Bronchial epithelial cell (primary cell): Measurements from ENCODE around the gene SERPINB12. TPM values are rescaled to one million over a fixed set of nuclear protein-coding genes. Genes with fewer than 3 reads are reported as not detected.

Experiments used
- DNase-seq: peaks from one replicate; pipeline ENCODE4 v3.0.0-alpha.2; 2010; ENCODE audit warnings: low read depth
- FAIRE-seq: peaks from 2 replicates; lab custom pipeline; 2011; peaks lifted over from hg19 to GRCh38; lab: Jason Lieb, UNC
- H3K27me3 ChIP-seq: 2 replicates; pipeline ENCODE4 v1.5.1; 2011; ENCODE audit warnings: low read length; ENCODE audit not compliant: control insufficient read depth, insufficient read depth
- H3K36me3 ChIP-seq: 2 replicates; pipeline ENCODE4 v1.5.1; 2011; ENCODE audit warnings: low read length; ENCODE audit not compliant: control insufficient read depth, insufficient read depth
- H3K4me3 ChIP-seq: 2 replicates; pipeline ENCODE4 v1.5.1; 2011; ENCODE audit warnings: mild to moderate bottlenecking, low read depth, low read length, control low read depth
- total RNA-seq: library from RNA; depleted of rRNA; stranded (reverse); fragments of >200 nt; gene quantifications from 2 replicates; pipeline ENCODE4 v1.2.1, GENCODE V29; 2014
- TF ChIP-seq, protein P1 (sequence below): IDR thresholded peaks from 2 replicates; pipeline ENCODE4 v1.5.1; 2011; ENCODE audit warnings: mild to moderate bottlenecking, moderate library complexity, low read length, control low read depth, inconsistent platforms; ENCODE audit not compliant: insufficient read depth, severe bottlenecking

The SERPINB12 gene
- total RNA-seq, 1 donor from 2014 or later, result 0.53 TPM

DNA sequence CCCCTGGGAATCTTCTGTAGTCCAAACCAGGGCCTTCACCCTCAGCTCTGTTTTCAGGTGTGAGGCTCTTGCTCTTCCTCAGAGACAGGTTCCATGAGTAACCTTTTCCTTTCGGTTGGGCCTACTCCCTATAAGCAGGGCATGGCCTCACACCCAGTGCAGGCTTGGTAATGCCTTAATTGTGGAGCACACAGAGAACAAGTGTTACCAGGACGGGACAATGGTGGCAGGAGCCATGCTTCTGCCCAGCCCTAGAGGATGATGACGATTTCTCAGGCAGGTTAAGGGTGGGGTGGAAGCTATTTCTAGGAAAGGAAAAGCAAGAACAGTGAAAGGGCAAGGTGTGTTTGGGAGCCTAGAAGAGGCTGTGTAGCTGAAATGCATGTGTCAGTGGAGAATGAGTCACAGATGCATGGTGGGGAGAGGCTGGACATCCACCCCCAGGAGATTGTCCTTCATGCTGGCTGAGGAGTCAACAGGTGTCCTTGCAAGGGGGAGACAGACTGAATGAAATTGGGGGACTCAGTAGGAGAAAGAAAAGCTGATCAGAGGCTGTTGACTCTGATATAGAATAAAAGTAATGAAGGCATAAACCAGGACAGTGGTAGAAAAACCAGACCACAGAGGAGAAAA is 22.0 kb upstream of the SERPINB12 start:
- DNase-seq (peak; percentile 46), FAIRE-seq (no peak)
- no peak overlapping the region for H3K4me3 ChIP-seq
- TF ChIP-seq, protein P1, sequence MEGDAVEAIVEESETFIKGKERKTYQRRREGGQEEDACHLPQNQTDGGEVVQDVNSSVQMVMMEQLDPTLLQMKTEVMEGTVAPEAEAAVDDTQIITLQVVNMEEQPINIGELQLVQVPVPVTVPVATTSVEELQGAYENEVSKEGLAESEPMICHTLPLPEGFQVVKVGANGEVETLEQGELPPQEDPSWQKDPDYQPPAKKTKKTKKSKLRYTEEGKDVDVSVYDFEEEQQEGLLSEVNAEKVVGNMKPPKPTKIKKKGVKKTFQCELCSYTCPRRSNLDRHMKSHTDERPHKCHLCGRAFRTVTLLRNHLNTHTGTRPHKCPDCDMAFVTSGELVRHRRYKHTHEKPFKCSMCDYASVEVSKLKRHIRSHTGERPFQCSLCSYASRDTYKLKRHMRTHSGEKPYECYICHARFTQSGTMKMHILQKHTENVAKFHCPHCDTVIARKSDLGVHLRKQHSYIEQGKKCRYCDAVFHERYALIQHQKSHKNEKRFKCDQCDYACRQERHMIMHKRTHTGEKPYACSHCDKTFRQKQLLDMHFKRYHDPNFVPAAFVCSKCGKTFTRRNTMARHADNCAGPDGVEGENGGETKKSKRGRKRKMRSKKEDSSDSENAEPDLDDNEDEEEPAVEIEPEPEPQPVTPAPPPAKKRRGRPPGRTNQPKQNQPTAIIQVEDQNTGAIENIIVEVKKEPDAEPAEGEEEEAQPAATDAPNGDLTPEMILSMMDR, result no peak
- H3K36me3 ChIP-seq, result no peaks in the 10 kb centered on the region
- H3K27me3 ChIP-seq, result no peaks in the 10 kb centered on the region

DNA sequence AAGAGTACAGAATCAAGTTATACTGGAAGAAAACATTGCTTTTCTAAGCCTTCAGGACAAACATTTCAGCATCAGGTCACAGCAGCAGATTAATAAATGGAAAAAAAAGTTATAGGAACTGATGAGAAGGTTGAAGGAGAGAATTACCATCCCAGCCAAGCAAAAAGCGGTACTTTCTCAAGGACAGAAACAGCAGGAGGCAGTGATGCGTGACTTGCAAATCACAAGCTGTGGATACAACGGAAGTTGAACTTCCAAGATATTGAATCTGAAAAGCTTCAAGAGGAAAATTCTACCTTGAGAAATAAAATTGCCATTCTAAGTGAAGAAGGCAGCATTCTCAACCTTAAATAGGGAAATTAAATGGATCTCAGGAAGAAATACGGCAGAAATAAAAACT is 18.5 kb upstream of the SERPINB12 start:
- DNase-seq (no peak), FAIRE-seq (no peak)
- H3K27me3 ChIP-seq, result no peaks in the 10 kb centered on the region

GRCh38 chr18:63527251-63527650 is 14.9 kb upstream of the SERPINB12 start:
- no peak for FAIRE-seq
- no peaks in the 10 kb centered on the region for H3K27me3 ChIP-seq
- TF ChIP-seq, protein P1, result no peak
- DNase-seq, result no peak
- no peaks in the 10 kb centered on the region for H3K36me3 ChIP-seq
- no peak overlapping the region for H3K4me3 ChIP-seq

More for the DNA sequence above, 18.5 kb upstream of the SERPINB12 start:
- Histone ChIP-seq H3K4me3 (no peak overlapping the region), H3K36me3 (no peaks in the 10 kb centered on the region)
- TF ChIP-seq, protein P1, result no peak

DNA sequence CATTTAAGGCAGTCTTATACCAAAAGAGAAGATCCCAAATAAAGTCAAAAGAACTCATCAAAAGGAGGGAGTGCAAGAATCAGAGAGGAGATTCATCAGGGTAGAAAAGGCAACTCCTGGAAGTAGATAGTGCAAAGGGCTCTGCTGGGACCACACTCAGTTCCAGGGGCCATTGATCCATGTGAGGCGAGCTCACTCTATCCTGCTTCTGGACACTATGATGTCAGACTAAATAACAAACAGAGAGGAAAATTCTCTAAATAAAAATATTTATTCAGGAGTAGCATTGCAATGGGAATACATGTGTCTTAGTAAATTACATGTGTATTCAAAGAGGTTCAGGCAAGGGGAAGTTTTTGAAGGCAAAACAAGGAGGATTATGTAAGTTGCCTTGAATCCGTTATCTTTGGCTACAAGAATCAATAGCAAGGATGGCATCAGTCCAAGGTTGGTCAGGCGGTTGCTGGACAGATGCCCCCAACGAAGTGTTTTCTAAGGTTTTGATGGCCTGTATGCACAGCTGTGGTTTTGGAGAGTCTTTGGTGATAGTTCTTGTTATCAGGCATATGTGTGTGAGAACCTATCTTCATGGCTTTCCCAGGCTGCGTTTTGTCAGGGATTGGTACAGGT is 13.2 kb upstream of the SERPINB12 start:
- TF ChIP-seq, protein P1, result no peak
- FAIRE-seq, result no peak

GRCh38 chr18:63532471-63532870 is 9.7 kb upstream of the SERPINB12 start:
- DNase-seq, result no peak
- H3K27me3 ChIP-seq, result no peaks in the 10 kb centered on the region
- H3K4me3 ChIP-seq, result no peak overlapping the region
- TF ChIP-seq, protein P1, result no peak
- no peaks in the 10 kb centered on the region for H3K36me3 ChIP-seq
- FAIRE-seq, result no peak

More for the DNA sequence above, 13.2 kb upstream of the SERPINB12 start:
- no peak overlapping the region for H3K4me3 ChIP-seq
- no peaks in the 10 kb centered on the region for H3K27me3 ChIP-seq
- no peak for DNase-seq
- no peaks in the 10 kb centered on the region for H3K36me3 ChIP-seq
